Peyer's patch (tissue), 4 donors: Measurements from ENCODE around the gene JAK1. TPM values are rescaled to one million over a fixed set of nuclear protein-coding genes. Genes with fewer than 3 reads are reported as not detected.

Experiments used
- DNase-seq, 3 donors: peaks; one replicate each; pipeline ENCODE4 v3.0.0-alpha.2; 2017 to 2019
- H3K27ac ChIP-seq, 4 donors: fragments of 200-600 bp; sonication (generic); one replicate each; pipeline ENCODE4 v1.5.1; 2016 to 2019
- H3K27me3 ChIP-seq, 2 donors: fragments of 200-600 bp; sonication (generic); one replicate each; pipeline ENCODE4 v1.5.1; 2019
- H3K36me3 ChIP-seq, 3 donors: fragments of 200-600 bp; sonication (generic); one replicate each; pipeline ENCODE4 v1.5.1; 2016 to 2019
- H3K4me1 ChIP-seq, 4 donors: fragments of 200-600 bp; sonication (generic); one replicate each; pipeline ENCODE4 v1.5.1; 2016 to 2019
- H3K4me3 ChIP-seq, 4 donors: fragments of 200-600 bp; sonication (generic); 1 replicate in 3 of 4; 2 replicates in 1 of 4; pipeline ENCODE4 v1.5.1; 2016 to 2019; ENCODE audit warnings: mild to moderate bottlenecking in 1 of 4
- H3K9me3 ChIP-seq, 4 donors: fragments of 200-600 bp; sonication (generic); one replicate each; pipeline ENCODE4 v1.5.1; 2016 to 2019; ENCODE audit warnings: mild to moderate bottlenecking in 1 of 4
- POLR2A ChIP-seq, 2 donors: fragments of 450-650 bp; IDR thresholded peaks; one replicate each; pipeline ENCODE4 v1.5.1; 2017; ENCODE audit warnings: antibody characterized with exemption in 2 of 2, mild to moderate bottlenecking in 2 of 2, moderate library complexity in 2 of 2
- total RNA-seq, 4 donors: library from RNA; depleted of rRNA; stranded (reverse); fragments of >200 nt; gene quantifications; one replicate each; pipeline ENCODE4 v1.1.0, GENCODE V29; 2016
- TF ChIP-seq, protein P1 (sequence below), 6 experiments: fragments of 450-650 bp in 4 of 6; fragments of 200-600 bp in 2 of 6; sonication (generic) in 1 of 6; IDR thresholded peaks; one replicate each; pipeline ENCODE4 v1.5.1; 2017 to 2019; ENCODE audit warnings: antibody characterized with exemption in 6 of 6, mild to moderate bottlenecking in 3 of 6, moderate library complexity in 1 of 6

Gene JAK1
- total RNA-seq, 4 donors from 2014 or later: 116 to 251 (median 126) TPM

DNA sequence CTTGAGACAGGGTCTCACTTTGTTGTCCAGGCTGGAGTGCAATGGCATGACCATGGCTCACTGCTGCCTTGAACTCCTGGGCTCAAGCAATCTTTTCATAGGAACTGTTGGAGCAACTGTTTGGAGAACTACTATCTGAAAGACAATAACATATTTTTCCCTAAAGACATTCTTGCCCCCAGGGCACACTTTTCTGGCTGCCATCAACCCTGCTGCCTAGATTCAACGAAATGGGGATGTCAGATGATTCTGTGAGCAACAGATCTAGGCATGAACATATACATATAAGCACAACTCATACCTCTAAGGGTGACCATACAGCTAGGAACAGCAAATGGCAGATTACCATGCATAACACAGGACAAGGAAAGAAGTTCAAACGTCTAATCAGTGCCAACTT lies 27.4 kb downstream of the JAK1 start:
- H3K4me3 ChIP-seq: no peak overlapping the region
- no peak overlapping the region for H3K27ac ChIP-seq
- peaks cover 0 to 24% (median 8%) of the 10 kb centered on the region in 4 donors for H3K4me1 ChIP-seq
- H3K9me3 ChIP-seq: no peaks in the 10 kb centered on the region
- DNase-seq: no peak
- TF ChIP-seq, protein P1, sequence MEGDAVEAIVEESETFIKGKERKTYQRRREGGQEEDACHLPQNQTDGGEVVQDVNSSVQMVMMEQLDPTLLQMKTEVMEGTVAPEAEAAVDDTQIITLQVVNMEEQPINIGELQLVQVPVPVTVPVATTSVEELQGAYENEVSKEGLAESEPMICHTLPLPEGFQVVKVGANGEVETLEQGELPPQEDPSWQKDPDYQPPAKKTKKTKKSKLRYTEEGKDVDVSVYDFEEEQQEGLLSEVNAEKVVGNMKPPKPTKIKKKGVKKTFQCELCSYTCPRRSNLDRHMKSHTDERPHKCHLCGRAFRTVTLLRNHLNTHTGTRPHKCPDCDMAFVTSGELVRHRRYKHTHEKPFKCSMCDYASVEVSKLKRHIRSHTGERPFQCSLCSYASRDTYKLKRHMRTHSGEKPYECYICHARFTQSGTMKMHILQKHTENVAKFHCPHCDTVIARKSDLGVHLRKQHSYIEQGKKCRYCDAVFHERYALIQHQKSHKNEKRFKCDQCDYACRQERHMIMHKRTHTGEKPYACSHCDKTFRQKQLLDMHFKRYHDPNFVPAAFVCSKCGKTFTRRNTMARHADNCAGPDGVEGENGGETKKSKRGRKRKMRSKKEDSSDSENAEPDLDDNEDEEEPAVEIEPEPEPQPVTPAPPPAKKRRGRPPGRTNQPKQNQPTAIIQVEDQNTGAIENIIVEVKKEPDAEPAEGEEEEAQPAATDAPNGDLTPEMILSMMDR (IDR thresholded peaks at IDR 0.05): no peak
- TF ChIP-seq POLR2A (IDR thresholded peaks at IDR 0.05): no peak
- no peaks in the 10 kb centered on the region for H3K27me3 ChIP-seq
- no peaks in the 10 kb centered on the region for H3K36me3 ChIP-seq

DNA sequence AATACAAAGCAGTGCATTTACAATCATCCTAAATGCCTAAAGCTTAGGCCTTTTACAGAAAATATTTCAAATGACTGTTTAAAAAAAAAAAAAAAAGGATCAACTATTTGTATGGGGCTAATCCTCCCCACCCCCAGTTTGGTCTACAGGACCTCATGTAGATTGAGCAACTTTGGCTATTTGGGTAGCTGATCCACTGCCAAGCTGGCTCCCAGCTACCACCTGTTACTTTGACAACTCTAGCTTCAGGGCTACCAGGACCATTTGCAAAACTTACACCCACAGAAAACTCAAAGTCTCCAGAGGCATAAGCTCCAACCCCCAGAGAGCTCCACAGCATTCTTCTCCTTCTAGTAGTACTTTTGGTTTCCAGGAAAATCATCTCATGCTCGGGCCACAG lies 29.4 kb downstream of the JAK1 start:
- DNase-seq: no peak
- no peak for TF ChIP-seq POLR2A (IDR thresholded peaks at IDR 0.05)
- TF ChIP-seq, protein P1 (IDR thresholded peaks at IDR 0.05): no peak

DNA sequence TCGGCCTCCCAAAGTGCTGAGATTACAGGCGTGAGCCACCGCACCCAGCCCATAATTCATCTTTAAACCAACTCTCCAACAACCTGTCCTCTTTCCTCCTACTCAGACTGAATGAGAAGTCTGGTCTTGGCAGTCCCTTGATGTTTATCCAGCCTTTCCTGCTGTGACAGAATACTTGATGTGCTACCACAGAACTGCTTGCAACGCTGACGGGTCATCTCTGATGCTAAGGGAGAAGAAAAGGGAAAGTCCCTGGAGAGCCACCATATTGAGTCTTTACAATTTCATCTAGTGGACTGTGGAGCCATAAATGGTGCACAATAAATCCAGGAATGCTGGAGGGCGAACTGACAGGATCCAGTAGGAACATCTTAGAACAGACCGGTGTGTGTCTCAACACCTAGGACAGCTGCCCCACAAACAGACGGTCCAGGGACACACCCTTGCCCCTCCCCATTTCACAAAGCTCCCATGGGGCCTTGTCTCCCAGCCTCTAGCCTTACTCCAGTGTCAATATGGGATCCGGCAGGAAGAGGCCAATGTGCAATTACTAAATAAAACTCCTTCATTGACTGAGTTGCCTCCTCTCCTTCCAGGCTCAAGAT lies 30.7 kb downstream of the JAK1 start:
- Histone ChIP-seq H3K36me3 (no peaks in the 10 kb centered on the region), H3K27me3 (no peaks in the 10 kb centered on the region), H3K9me3 (no peaks in the 10 kb centered on the region), H3K4me3 (no peak overlapping the region), H3K27ac (peak overlapping the region in 1 of 4 donors; percentile 48), H3K4me1 (peaks cover 0 to 29% (median 10%) of the 10 kb centered on the region in 4 donors)
- DNase-seq: peak in 2 of 3 donors; percentile 55 to 59
- no peak for TF ChIP-seq POLR2A (IDR thresholded peaks at IDR 0.05)
- TF ChIP-seq, protein P1 (IDR thresholded peaks at IDR 0.05): no peak

More for the DNA sequence above, 29.4 kb downstream of the JAK1 start:
- Histone ChIP-seq H3K4me3 (no peak overlapping the region), H3K27ac (no peak overlapping the region), H3K36me3 (no peaks in the 10 kb centered on the region), H3K4me1 (peaks cover 0 to 33% (median 10%) of the 10 kb centered on the region in 4 donors), H3K27me3 (no peaks in the 10 kb centered on the region), H3K9me3 (no peaks in the 10 kb centered on the region)

DNA sequence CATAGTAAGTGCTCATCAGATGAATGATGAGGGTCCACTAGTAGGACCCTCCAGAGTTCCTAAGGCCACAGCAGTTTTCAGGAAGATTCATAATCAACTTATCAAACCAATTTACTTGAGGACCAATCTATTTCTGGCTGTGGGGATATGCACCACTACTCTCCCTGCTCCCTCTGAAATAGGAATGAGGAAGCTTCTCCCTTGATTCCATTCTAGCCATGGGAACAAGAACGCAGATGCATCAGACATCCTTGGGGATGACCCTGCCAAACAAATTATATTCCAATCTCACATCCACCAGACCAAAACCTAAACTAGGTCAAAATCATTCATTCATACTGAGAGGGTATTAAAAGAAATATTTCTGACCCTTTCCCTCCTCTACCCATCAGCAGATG lies 31.5 kb downstream of the JAK1 start:
- H3K9me3 ChIP-seq: no peaks in the 10 kb centered on the region
- peaks cover 0 to 29% (median 10%) of the 10 kb centered on the region in 4 donors for H3K4me1 ChIP-seq
- H3K4me3 ChIP-seq: no peak overlapping the region
- H3K36me3 ChIP-seq: no peaks in the 10 kb centered on the region
- no peaks in the 10 kb centered on the region for H3K27me3 ChIP-seq
- TF ChIP-seq, protein P1 (IDR thresholded peaks at IDR 0.05): no peak
- no peak for TF ChIP-seq POLR2A (IDR thresholded peaks at IDR 0.05)
- peak overlapping the region in 3 of 4 donors; percentile 44 to 58 (median 56) for H3K27ac ChIP-seq
- no peak for DNase-seq

DNA sequence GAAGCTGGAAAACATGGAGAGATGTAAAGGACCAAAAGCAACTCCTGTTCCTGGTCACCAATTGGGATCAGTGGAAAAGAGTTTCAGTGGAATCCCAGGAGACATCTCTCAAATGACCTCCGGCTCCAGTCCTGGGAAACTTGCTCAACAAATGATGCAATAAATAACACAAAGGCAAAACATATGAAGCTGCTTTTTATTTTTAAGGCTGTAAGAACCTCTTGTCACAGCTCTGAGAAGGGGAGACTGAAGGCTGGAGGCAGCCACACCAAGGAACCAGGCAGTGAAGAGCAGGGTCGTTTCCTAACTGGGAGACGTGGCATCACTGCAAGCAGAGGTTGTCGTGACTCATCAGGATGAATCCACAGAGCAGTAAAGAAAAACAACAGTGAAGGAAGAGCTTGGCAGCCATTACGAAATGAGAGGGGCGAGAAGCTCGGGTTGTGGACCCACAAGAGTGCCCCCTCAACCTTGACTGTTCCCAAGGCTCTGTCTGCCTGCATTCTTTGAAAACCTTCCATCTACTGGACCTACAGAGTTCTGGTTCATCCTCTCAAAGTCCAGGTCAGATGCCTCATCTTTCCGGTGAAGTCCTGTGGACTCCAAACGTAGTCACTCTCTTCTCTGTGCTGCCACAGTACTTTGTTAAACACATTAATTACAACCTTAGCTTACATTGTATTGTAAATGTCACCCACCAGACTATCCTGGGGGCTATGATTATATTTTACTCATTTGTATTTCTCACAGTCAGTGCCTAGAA lies 32.1 kb downstream of the JAK1 start:
- Histone ChIP-seq H3K9me3 (no peaks in the 10 kb centered on the region), H3K4me1 (peaks cover 0 to 31% (median 10%) of the 10 kb centered on the region in 4 donors), H3K27me3 (no peaks in the 10 kb centered on the region), H3K36me3 (no peaks in the 10 kb centered on the region), H3K27ac (peak overlapping the region; percentile 44 to 58 (median 56)), H3K4me3 (no peak overlapping the region)
- TF ChIP-seq, protein P1 (IDR thresholded peaks at IDR 0.05): no peak
- TF ChIP-seq POLR2A (IDR thresholded peaks at IDR 0.05): no peak
- peak in 1 of 3 donors; percentile 51 for DNase-seq
